Fibroblast of mammary gland (primary cell): ENCODE measurements around the gene IHH.
A peak's percentile ranks its signal among the peaks of the same experiment; 100 is the strongest.

ENCODE experiments used
- DNase-seq: peaks from one replicate; pipeline ENCODE4 v3.0.0-alpha.2; 2010; ENCODE audit warnings: low read depth
- H3K4me3 ChIP-seq: 2 replicates; pipeline ENCODE4 v1.5.1; 2011; ENCODE audit warnings: low read depth, mild to moderate bottlenecking, low read length, moderate library complexity; ENCODE audit not compliant: control insufficient read depth
- TF ChIP-seq, protein P1 (sequence below): conservative IDR thresholded peaks from 2 replicates; pipeline ENCODE4 v1.5.1; 2011; ENCODE audit warnings: low read depth, low read length, inconsistent platforms; ENCODE audit not compliant: control insufficient read depth, insufficient read depth

The IHH gene

DNA sequence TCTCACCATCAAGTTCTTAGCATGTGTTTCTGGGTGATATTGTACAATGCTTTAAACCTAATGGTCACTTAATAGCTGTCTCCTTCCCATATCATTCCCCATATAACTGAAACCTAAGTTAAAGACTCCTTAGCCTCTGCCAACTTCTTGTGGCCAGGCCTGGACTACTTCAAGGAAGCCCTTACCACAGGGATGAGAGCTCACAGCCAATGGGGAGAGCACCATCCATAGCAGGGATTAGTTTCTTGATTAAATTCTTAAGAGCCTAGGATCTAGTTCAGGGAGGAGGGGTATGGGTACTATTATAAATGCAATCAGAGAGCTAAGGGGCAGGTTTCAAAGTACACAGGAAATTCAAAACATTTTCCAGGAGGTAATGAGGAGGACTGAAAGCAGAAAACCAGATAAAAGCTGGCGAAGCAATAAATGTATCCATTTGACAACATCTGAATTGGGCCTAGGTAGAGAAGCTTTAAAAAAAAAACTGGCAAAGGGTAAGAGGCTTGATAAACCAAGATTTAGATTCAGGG lies 34.8 kb upstream of the IHH start:
- no peak for DNase-seq

DNA sequence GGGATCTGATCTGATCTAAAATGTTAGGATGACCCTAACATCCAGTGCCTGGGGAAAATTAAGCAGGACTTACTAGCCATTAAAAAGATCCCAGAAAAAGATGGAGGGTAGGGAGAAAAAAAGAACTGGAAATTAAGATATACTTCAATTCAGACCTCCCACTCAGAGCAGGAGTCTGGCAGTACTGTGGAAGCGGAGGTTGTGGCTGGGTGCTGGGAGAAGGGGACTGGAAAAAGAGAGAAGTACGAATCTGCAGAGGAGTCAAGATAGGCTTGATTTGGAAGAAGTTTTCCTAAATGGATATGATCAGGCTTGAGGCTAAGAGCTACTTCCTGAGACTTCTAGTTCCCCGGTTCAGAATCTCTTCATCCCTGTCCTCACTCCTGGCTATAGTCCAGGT lies 33.5 kb upstream of the IHH start:
- H3K4me3 ChIP-seq, result no peak overlapping the region
- no peak for DNase-seq
- TF ChIP-seq, protein P1, sequence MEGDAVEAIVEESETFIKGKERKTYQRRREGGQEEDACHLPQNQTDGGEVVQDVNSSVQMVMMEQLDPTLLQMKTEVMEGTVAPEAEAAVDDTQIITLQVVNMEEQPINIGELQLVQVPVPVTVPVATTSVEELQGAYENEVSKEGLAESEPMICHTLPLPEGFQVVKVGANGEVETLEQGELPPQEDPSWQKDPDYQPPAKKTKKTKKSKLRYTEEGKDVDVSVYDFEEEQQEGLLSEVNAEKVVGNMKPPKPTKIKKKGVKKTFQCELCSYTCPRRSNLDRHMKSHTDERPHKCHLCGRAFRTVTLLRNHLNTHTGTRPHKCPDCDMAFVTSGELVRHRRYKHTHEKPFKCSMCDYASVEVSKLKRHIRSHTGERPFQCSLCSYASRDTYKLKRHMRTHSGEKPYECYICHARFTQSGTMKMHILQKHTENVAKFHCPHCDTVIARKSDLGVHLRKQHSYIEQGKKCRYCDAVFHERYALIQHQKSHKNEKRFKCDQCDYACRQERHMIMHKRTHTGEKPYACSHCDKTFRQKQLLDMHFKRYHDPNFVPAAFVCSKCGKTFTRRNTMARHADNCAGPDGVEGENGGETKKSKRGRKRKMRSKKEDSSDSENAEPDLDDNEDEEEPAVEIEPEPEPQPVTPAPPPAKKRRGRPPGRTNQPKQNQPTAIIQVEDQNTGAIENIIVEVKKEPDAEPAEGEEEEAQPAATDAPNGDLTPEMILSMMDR, result no peak

More for the DNA sequence above, 34.8 kb upstream of the IHH start:
- H3K4me3 ChIP-seq, result no peak overlapping the region
- TF ChIP-seq, protein P1, result no peak

DNA sequence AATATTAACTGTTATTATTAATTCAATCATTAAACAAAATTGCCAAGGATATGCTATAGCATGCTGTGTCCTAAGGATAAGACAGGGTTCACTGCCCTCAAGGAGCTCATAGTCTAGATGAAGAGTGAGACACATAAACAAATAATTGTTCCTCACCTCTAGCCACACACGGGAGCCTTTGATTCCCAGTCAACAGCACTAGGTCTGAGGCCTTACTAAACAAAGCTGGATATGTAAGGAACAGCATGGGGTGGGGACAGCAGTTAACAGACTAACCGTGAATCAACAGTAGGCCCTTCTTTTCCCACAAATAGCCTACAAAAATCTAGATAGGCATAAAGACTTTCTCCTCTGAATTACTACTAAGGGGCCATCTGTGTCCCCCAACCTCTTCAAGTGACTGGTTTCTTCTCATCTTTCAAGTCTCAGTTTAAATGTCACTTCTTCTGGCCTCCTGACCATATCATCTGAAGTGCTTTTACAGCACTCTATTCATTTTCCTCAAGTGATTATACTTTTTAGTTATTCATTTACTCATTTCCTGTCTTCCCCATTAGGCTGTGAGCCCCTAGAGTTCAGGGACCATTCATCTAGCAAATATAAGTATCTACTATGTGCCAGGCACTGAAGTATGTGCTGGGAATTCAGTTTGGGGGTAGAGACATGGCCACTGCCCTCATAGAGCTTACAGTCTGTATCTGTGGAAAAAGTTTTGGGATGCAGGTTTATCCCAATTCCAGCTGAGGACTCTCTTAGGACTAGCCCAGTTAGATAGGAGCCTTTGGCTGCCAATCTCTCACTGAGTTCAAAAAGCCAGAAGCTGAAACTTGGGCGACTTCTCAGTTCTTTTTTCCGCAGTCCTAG lies 29.9 kb upstream of the IHH start:
- no peak overlapping the region for H3K4me3 ChIP-seq
- TF ChIP-seq, protein P1, result no peak
- DNase-seq, result no peak

DNA sequence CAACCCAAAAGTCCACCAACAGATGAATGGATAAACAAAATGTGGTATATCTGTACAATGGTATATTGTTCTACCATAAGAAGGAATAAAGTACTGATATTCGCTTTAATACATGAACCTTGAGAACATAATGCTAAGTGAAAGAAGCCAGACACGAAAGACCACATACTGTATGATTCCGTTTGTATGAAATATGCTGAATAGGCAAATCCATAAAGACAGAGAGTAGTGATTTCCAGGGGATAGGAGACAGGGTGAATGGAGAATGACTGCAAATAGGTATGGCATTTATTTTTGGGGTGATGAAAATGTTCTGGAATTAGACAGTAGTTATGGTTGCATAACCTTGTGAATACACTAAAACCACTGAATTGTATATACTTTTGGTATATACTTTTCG lies 28.6 kb upstream of the IHH start:
- TF ChIP-seq, protein P1, result no peak
- DNase-seq, result no peak
- no peak overlapping the region for H3K4me3 ChIP-seq

DNA sequence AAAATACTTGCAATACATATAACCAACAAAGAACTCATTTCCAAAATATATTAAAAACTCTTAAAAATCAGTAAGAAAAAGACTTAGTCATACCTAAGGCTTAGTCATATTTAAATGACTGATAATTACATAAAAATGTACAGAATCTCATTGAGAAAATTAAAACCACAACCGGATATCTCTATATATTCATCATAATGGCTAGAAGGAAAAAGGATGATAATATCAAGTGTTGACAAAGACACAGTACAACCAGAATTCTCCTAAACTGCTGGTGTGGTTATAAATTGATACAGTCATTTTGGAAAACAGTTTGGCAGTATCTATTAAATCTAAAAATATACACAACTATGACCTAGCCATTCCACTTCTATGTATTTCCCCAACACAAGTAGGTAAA lies 27.1 kb upstream of the IHH start:
- TF ChIP-seq, protein P1, result no peak
- no peak overlapping the region for H3K4me3 ChIP-seq
- DNase-seq, result peak; percentile 30

DNA sequence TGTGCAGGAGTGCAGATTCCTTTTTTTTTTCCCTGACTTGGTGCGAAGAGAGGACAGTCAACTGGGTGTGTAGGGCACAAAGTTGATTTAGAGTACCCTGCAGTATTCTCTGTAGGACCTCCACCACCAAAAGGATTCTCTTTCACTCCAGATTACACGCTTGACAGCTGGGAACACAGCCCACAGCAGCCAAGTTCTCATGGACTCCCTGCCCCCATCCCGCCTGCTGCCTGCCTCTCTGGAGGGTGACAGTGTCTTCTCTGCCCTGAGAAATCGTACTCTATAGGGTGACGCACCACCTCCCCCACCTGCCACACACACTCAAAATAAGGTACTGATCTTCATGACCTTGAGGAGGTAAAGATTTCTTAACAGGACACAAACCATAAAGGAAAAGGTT lies 26.6 kb upstream of the IHH start:
- no peak overlapping the region for H3K4me3 ChIP-seq
- no peak for DNase-seq
- TF ChIP-seq, protein P1, result no peak

DNA sequence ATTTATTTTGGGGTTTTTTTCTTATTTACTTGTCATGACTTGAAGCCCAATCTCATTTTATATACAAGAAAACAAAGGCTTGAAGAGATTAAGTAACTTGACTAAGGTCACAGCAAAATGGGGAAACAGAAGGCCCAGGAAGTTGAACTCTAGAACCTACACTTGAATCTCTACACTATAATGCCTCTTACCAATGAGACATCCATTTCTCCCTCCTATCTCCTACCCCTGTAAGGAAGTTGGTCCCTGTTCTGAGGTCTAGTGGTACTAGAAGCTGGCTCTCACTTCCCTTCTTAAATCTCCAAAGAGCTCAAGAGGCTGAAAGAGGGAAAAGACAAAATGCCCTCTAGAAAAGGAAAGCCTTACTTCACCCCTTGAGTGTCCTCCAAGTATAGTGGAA lies 25.5 kb upstream of the IHH start:
- TF ChIP-seq, protein P1, result no peak
- H3K4me3 ChIP-seq, result no peak overlapping the region
- no peak for DNase-seq
